HG02938 (cell line): ENCODE measurements around the gene AP2A2.
A peak's percentile ranks its signal among the peaks of the same experiment; 100 is the strongest.

ENCODE experiments used
- ATAC-seq: cut with Tn5 transposase; IDR thresholded peaks from one replicate; pipeline ENCODE4 v1.9.1; 2021; ENCODE audit warnings: mild to moderate bottlenecking, moderate library complexity; ENCODE audit not compliant: unreplicated experiment

Gene AP2A2

GRCh38 chr11:995044-995751 is 69.5 kb downstream of the AP2A2 start:
- no peak for ATAC-seq

GRCh38 chr11:995752-996420 is 70.2 kb downstream of the AP2A2 start:
- peak; percentile 55 for ATAC-seq

GRCh38 chr11:996681-997080 is 71.0 kb downstream of the AP2A2 start:
- ATAC-seq, result no peak

GRCh38 chr11:997907-998306 is 72.2 kb downstream of the AP2A2 start:
- ATAC-seq, result no peak

GRCh38 chr11:999009-999408 is 73.3 kb downstream of the AP2A2 start:
- ATAC-seq, result no peak

- ATAC-seq, result no peak
Observed at GRCh38 chr11:1000357-1001278, 74.9 kb downstream of the AP2A2 start.

- no peak for ATAC-seq
Observed at GRCh38 chr11:1001617-1002405, 76.1 kb downstream of the AP2A2 start.

- ATAC-seq, result no peak
Observed at GRCh38 chr11:1002406-1002984, 76.8 kb downstream of the AP2A2 start.

- ATAC-seq, result no peak
Observed at GRCh38 chr11:1003159-1003558, 77.5 kb downstream of the AP2A2 start.

- no peak for ATAC-seq
Observed at GRCh38 chr11:1005928-1006327, 80.3 kb downstream of the AP2A2 start.

- ATAC-seq, result no peak
Observed at GRCh38 chr11:1006762-1007161, 81.1 kb downstream of the AP2A2 start.

- no peak for ATAC-seq
Observed at GRCh38 chr11:1007279-1007678, 81.6 kb downstream of the AP2A2 start.

- ATAC-seq, result no peak
Observed at GRCh38 chr11:1008001-1008802, 82.5 kb downstream of the AP2A2 start.

GRCh38 chr11:1008803-1009145 is 83.1 kb downstream of the AP2A2 start:
- ATAC-seq, result no peak

GRCh38 chr11:1009371-1009770 is 83.7 kb downstream of the AP2A2 start:
- no peak for ATAC-seq

GRCh38 chr11:1009991-1010390 is 84.3 kb downstream of the AP2A2 start:
- no peak for ATAC-seq

- no peak for ATAC-seq
Observed at GRCh38 chr11:1010551-1011319, 85.1 kb downstream of the AP2A2 start.

- no peak for ATAC-seq
Observed at GRCh38 chr11:1011320-1011698, 85.6 kb downstream of the AP2A2 start.

- ATAC-seq, result no peak
Observed at GRCh38 chr11:1012291-1012690, 86.6 kb downstream of the AP2A2 start.
